ENCODE results near the gene MRPL53. TPM values are rescaled to one million over a fixed set of nuclear protein-coding genes. Genes with fewer than 3 reads are reported as not detected.

Gene MRPL53
- total and polyA plus RNA-seq, 2 of the 13 experiments (the other 11 are each of a cell fraction or from before 2014, with no cell fraction given) = 34.3 to 51.9 TPM

- TF ChIP-seq ZBTB26 (CRISPR knock-in tag; IDR thresholded peaks at IDR 0.05; ENCODE audit: borderline replicate concordance) (no peak), MAFF (IDR thresholded peaks at IDR 0.05; ENCODE audit: low read depth, low read length) (no peak), SNAPC2 (CRISPR knock-in tag; IDR thresholded peaks at IDR 0.05) (no peak; the same call in 1 of the 2 replicates), SRSF1 (optimal IDR thresholded peaks at IDR 0.05; ENCODE audit: low read depth, low read length) (no peak), ZBTB7A (CRISPR knock-in tag; IDR thresholded peaks at IDR 0.05) (no peak), ZNF383 (CRISPR knock-in tag; IDR thresholded peaks at IDR 0.05; ENCODE audit: borderline replicate concordance) (no peak; the same call in 1 of the 2 replicates), ZBTB21 (CRISPR knock-in tag; IDR thresholded peaks at IDR 0.05) (no peak; the same call in 1 of the 2 replicates), ARID2 (CRISPR knock-in tag; IDR thresholded peaks at IDR 0.05; ENCODE audit: borderline replicate concordance) (peak; percentile 72; the same call in 1 of the 2 replicates), ZNF672 (CRISPR knock-in tag; IDR thresholded peaks at IDR 0.05) (peak; percentile 91), FOXP1 (IDR thresholded peaks at IDR 0.05) (peak; percentile 75; the same call in 1 of the 2 replicates), FOXP1 (CRISPR knock-in tag; IDR thresholded peaks at IDR 0.05) (peak; percentile 65; the same call in 1 of the 2 replicates), AGO2 (optimal IDR thresholded peaks at IDR 0.05; ENCODE audit: low read depth, low read length) (no peak), TEAD2 (CRISPR knock-in tag; IDR thresholded peaks at IDR 0.05) (no peak), ZFP82 (CRISPR knock-in tag; IDR thresholded peaks at IDR 0.05; ENCODE audit: borderline replicate concordance) (no peak), ZNF17 (CRISPR knock-in tag; IDR thresholded peaks at IDR 0.05) (no peak), ZNF333 (CRISPR knock-in tag; IDR thresholded peaks at IDR 0.05; ENCODE audit: borderline replicate concordance) (no peak), SIX4 (CRISPR knock-in tag; IDR thresholded peaks at IDR 0.05) (no peak), CEBPZ (IDR thresholded peaks at IDR 0.05; ENCODE audit: low read length) (no peak), MYPOP (CRISPR knock-in tag; IDR thresholded peaks at IDR 0.05) (0 out of 2 replicates have a peak, but pooled peaks have one; percentile 11), ZNF263 (CRISPR knock-in tag; IDR thresholded peaks at IDR 0.05) (peak; percentile 96), FIP1L1 (IDR thresholded peaks at IDR 0.05; ENCODE audit: borderline replicate concordance, insufficient read depth, low read depth, low read length) (no peak)
Measured at GRCh38 chr2:74488643-74489481, 16.4 kb upstream of the MRPL53 start (continued).

Measured in HepG2 (cell line).